ENCODE measurements around the gene PCBP3. TPM values are rescaled to one million over a fixed set of nuclear protein-coding genes. Genes with fewer than 3 reads are reported as not detected.
"Not testable (repeated sequence)": the region's sequence is repeated elsewhere in the genome, so short reads cannot be mapped to it uniquely, and the experiment has no call there.

Gene PCBP3
- total RNA-seq, 1 donor from 2014 or later, result not detected

DNA sequence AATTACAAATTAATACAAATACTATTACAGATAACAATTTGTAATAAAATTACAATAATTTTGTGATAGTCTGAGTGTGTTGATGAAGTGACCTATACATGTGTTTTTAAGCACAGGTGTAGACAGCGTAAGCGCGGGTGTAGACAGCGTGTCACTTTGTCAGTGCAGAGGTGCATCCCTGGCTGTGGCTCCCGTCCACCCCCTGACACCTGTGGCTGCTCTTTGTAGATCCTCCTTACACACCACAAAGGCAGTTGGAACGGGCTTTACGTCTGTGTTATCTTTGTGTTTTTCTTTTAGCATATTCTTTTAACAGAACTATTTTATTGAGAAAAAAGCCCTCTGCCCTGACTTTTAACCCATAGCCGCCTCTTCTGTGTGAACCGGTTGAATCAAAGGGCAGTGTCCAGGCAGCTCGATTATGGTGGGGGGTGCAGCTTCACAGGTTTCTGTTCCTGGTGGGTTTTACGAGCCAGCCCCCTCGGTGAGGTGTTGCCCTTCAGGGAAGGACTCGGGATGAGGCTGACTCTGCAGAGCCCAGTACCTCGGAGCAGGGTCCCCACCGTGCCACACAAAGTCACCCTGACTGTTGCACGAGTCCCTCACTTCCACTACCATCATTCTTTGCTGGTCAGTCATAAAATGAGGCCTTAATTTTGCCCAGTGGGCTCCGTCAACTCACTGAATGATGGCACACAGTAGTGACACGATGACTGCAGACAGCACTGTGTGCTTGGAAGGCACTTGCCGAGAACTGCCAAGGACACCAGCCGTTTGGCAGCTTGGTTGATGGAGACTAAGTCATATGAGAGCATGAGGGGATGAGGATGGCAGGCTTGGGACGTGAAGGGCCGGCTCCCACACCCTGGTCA, 251.6 kb downstream of the PCBP3 start:
- FAIRE-seq (peak; percentile 43), DNase-seq (ENCODE audit: low read depth) (no peak)
- TF ChIP-seq, protein P1, sequence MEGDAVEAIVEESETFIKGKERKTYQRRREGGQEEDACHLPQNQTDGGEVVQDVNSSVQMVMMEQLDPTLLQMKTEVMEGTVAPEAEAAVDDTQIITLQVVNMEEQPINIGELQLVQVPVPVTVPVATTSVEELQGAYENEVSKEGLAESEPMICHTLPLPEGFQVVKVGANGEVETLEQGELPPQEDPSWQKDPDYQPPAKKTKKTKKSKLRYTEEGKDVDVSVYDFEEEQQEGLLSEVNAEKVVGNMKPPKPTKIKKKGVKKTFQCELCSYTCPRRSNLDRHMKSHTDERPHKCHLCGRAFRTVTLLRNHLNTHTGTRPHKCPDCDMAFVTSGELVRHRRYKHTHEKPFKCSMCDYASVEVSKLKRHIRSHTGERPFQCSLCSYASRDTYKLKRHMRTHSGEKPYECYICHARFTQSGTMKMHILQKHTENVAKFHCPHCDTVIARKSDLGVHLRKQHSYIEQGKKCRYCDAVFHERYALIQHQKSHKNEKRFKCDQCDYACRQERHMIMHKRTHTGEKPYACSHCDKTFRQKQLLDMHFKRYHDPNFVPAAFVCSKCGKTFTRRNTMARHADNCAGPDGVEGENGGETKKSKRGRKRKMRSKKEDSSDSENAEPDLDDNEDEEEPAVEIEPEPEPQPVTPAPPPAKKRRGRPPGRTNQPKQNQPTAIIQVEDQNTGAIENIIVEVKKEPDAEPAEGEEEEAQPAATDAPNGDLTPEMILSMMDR (IDR thresholded peaks at IDR 0.05; ENCODE audit: insufficient read depth, low read length, severe bottlenecking), result no peak
- H3K27me3 ChIP-seq (ENCODE audit: control insufficient read depth, insufficient read depth, low read length), result no peaks in the 10 kb centered on the region
- no peak overlapping the region for H3K4me3 ChIP-seq (ENCODE audit: low read depth, low read length)
- H3K36me3 ChIP-seq (ENCODE audit: control insufficient read depth, insufficient read depth, low read length), result no peaks in the 10 kb centered on the region

DNA sequence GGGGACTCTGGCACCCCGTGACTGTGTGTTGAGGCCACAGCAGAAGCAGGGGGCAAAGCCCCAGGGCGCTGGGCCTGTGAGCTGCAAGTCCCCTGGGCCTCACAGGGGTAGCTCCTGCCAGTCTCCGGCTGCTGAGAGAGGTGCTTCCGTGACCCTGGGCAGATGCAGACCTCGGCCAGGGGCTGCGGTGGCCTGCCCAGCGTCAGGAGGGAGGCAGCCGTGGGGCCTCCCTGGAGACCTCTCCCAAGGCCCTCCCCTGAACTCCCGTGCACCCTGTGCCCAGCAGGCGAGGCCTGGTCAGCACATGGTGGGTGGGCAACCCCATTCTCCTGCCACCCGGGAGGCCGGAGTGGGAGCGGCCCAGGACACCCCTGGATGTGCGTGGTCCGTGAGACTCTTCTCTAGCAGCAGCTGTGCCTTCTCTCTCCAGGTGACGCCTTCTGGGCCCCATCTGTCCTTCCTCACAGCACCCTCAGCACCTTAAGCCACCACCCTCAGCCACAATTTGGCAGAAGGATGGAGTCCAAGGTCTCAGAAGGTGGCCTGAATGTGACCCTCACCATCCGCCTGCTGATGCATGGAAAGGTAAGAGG, 252.3 kb downstream of the PCBP3 start:
- no peak for DNase-seq (ENCODE audit: low read depth)
- FAIRE-seq, result no peak
- no peaks in the 10 kb centered on the region for H3K36me3 ChIP-seq (ENCODE audit: control insufficient read depth, insufficient read depth, low read length)
- H3K4me3 ChIP-seq (ENCODE audit: low read depth, low read length), result no peak overlapping the region
- no peaks in the 10 kb centered on the region for H3K27me3 ChIP-seq (ENCODE audit: control insufficient read depth, insufficient read depth, low read length)
- TF ChIP-seq, protein P1 (IDR thresholded peaks at IDR 0.05; ENCODE audit: insufficient read depth, low read length, severe bottlenecking), result no peak

DNA sequence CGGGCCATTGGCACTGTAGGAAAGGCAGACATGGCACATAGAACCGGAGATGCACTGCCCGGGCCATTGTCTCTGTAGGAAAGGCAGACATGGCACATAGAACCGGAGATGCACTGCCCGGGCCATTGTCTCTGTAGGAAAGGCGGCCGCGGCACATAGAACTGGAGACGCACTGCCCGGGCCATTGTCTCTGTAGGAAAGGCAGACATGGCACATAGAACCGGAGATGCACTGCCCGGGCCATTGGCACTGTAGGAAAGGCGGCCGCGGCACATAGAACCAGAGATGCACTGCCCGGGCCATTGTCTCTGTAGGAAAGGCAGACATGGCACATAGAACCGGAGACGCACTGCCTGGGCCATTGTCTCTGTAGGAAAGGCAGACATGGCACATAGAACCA, 252.9 kb downstream of the PCBP3 start:
- not testable (repeated sequence) for H3K4me3 ChIP-seq (ENCODE audit: low read depth, low read length); FAIRE-seq; H3K36me3 ChIP-seq (ENCODE audit: control insufficient read depth, insufficient read depth, low read length); DNase-seq (ENCODE audit: low read depth); H3K27me3 ChIP-seq (ENCODE audit: control insufficient read depth, insufficient read depth, low read length)

DNA sequence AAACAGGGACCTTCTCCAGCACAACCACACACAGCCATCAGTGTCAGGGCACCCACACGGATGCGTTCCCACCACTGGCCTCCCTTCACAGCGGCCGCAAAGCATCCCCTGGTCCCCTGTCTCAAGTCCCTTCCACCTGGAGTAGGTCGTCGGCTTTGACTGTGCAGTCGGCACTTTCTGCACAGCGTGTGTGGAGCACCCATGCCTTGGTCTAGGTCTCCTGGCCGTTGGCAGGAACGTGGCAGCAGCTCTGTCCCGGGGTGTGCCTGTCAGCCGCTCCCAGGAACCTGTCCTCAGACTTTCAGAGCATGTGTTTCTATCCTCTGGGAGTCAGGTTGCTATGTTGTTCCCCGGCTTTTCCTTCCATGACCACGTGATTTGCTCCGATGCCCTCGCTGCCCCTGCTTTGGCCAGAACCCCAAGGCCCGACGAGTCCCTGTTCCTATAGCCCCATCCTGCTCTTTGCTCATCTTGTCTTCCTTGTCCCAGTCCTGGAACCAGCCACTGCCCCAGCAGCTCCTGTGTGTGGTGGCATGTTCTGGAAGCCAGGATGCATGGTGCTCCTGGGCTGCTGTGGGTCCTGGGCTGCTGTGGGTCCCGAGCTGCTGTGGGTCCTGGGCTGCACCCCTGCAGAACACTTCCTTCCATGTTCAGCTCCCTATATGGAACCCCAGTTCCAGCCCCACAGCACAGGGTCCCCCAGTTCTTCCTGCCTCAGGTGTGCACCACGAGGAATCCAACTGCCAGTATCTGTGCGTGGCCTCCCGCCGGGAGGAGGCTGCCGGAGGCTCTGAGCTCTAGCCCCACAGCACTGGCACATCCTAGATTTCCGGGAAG, 253.9 kb downstream of the PCBP3 start:
- FAIRE-seq, result no peak
- H3K4me3 ChIP-seq (ENCODE audit: low read depth, low read length), result no peak overlapping the region
- no peaks in the 10 kb centered on the region for H3K36me3 ChIP-seq (ENCODE audit: control insufficient read depth, insufficient read depth, low read length)
- DNase-seq (ENCODE audit: low read depth), result no peak
- no peaks in the 10 kb centered on the region for H3K27me3 ChIP-seq (ENCODE audit: control insufficient read depth, insufficient read depth, low read length)
- TF ChIP-seq, protein P1 (IDR thresholded peaks at IDR 0.05; ENCODE audit: insufficient read depth, low read length, severe bottlenecking), result no peak

DNA sequence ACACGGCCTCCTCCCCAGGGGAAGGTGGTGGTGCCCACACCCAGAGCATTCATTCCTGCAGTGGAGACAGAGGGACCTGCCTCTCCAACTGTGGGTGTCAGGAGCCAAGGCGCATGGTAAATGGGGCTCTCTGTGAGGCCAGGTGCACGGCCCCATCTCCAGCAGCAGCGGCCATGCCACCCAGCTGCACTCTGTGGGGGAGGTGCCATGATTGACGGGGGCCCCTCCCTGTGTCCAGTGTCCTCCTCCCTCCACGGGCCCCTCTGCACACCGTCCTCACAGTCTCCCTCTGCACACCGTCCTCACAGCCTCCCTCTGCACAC, 254.5 kb downstream of the PCBP3 start:
- FAIRE-seq, result no peak
- TF ChIP-seq, protein P1 (IDR thresholded peaks at IDR 0.05; ENCODE audit: insufficient read depth, low read length, severe bottlenecking), result no peak
- no peak overlapping the region for H3K4me3 ChIP-seq (ENCODE audit: low read depth, low read length)
- no peaks in the 10 kb centered on the region for H3K36me3 ChIP-seq (ENCODE audit: control insufficient read depth, insufficient read depth, low read length)
- no peaks in the 10 kb centered on the region for H3K27me3 ChIP-seq (ENCODE audit: control insufficient read depth, insufficient read depth, low read length)
- no peak for DNase-seq (ENCODE audit: low read depth)

DNA sequence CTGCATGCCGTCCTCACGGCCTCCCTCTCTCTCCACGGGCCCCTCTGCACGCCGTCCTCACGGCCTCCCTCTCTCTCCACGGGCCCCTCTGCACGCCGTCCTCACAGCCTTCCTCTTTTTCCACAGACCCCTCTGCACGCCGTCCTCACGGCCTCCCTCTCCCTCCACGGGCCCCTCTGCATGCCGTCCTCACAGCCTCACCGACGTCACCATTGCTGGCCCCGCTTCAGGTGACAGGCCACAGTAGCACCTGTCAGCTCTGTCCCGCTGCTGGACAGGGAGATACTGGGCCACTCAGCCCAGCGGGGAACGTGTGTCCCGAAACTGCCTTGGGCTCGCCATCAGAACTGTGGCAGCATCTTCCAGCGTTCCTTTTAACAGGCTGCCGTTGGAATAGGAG, 255.3 kb downstream of the PCBP3 start:
- TF ChIP-seq, protein P1 (IDR thresholded peaks at IDR 0.05; ENCODE audit: insufficient read depth, low read length, severe bottlenecking), result no peak
- FAIRE-seq (no peak), DNase-seq (ENCODE audit: low read depth) (no peak)
- no peaks in the 10 kb centered on the region for H3K27me3 ChIP-seq (ENCODE audit: control insufficient read depth, insufficient read depth, low read length)
- H3K36me3 ChIP-seq (ENCODE audit: control insufficient read depth, insufficient read depth, low read length), result no peaks in the 10 kb centered on the region
- H3K4me3 ChIP-seq (ENCODE audit: low read depth, low read length), result no peak overlapping the region

All from bronchial epithelial cell (primary cell).